PC-3 (cell line): ENCODE measurements around the gene TTBK2. TPM values are rescaled to one million over a fixed set of nuclear protein-coding genes. Genes with fewer than 3 reads are reported as not detected.

ENCODE experiments used
- ATAC-seq: fragments of 200-7000 bp; cut with Tn5 transposase; 2 replicates; pipeline ENCODE4 v1.9.1; 2020; ENCODE audit warnings: mild to moderate bottlenecking, moderate library complexity
- BruUV-seq: library from RNA; stranded (reverse); fragments of 400-500 nt; replicated peaks from 2 replicates; lab custom pipeline; 2021; lab: Mats Ljungman, UMichigan
- CTCF ChIA-PET: fragments of 300-600 bp; sonication (Branson Sonifier 250); formaldehyde crosslinking; loops from one replicate; lab custom pipeline; 2022; ENCODE audit warnings: antibody characterized with exemption; lab: Charles Lee
- POLR2A ChIA-PET: fragments of 300-600 bp; sonication (Branson Sonifier 250); formaldehyde crosslinking; loops from one replicate; lab custom pipeline; 2022; ENCODE audit warnings: antibody characterized with exemption; ENCODE audit not compliant: unreplicated experiment; lab: Charles Lee
- DNase-seq: peaks from one replicate; pipeline ENCODE4 v3.0.0-alpha.2; 2015
- H2AFZ ChIP-seq: fragments of 300-600 bp; sonication (generic); 2 replicates; pipeline ENCODE4 v1.6.0; 2016; ENCODE audit warnings: antibody characterized with exemption, low read length
- H3F3A ChIP-seq: fragments of 300-600 bp; sonication (generic); one replicate; pipeline ENCODE4 v1.6.0; 2017; ENCODE audit warnings: antibody characterized with exemption, low read length, control low read depth, mild to moderate bottlenecking; ENCODE audit not compliant: unreplicated experiment
- H3K27ac ChIP-seq: fragments of 300-600 bp; sonication (generic); 2 replicates; pipeline ENCODE4 v1.5.1; 2016; ENCODE audit warnings: mild to moderate bottlenecking, low read length
- H3K27me3 ChIP-seq: fragments of 300-600 bp; sonication (generic); 2 replicates; pipeline ENCODE4 v1.6.1; 2016; ENCODE audit warnings: low read length, mixed read lengths
- H3K36me3 ChIP-seq: fragments of 300-600 bp; sonication (generic); 2 replicates; pipeline ENCODE4 v1.6.1; 2016; ENCODE audit warnings: low read depth, mixed run types, low read length, mixed read lengths
- H3K4me1 ChIP-seq: fragments of 300-600 bp; sonication (generic); 2 replicates; pipeline ENCODE4 v1.5.1; 2016; ENCODE audit warnings: low read length; ENCODE audit not compliant: insufficient read depth
- H3K4me2 ChIP-seq: fragments of 300-600 bp; sonication (generic); 2 replicates; pipeline ENCODE4 v1.6.0; 2016; ENCODE audit warnings: low read length
- H3K4me3 ChIP-seq: fragments of 300-600 bp; sonication (generic); 2 replicates; pipeline ENCODE4 v1.5.1; 2016; ENCODE audit warnings: mild to moderate bottlenecking, low read length, mixed read lengths
- H3K79me2 ChIP-seq: fragments of 300-600 bp; sonication (generic); 2 replicates; pipeline ENCODE4 v1.6.1; 2017; ENCODE audit warnings: low read length, mixed read lengths
- H3K9ac ChIP-seq: fragments of 300-600 bp; sonication (generic); 2 replicates; pipeline ENCODE4 v1.6.0; 2016; ENCODE audit warnings: mild to moderate bottlenecking, low read length
- H3K9me2 ChIP-seq: fragments of 300-600 bp; sonication (generic); replicated peaks from 2 replicates; pipeline ENCODE4 v1.6.1; 2016; ENCODE audit warnings: mixed run types, low read length, mixed read lengths
- H3K9me3 ChIP-seq: fragments of 300-600 bp; sonication (generic); 2 replicates; pipeline ENCODE4 v1.6.1; 2016; ENCODE audit warnings: low read length, mixed read lengths
- H4K20me1 ChIP-seq: fragments of 300-600 bp; sonication (generic); 2 replicates; pipeline ENCODE4 v1.6.1; 2016; ENCODE audit warnings: low read length, mixed read lengths
- EZH2 ChIP-seq: fragments of 300-600 bp; sonication (generic); IDR thresholded peaks from one replicate; pipeline ENCODE4 v1.6.1; 2017; ENCODE audit warnings: antibody characterized with exemption, mild to moderate bottlenecking, low read length; ENCODE audit not compliant: unreplicated experiment
- EZH2phosphoT487 ChIP-seq: fragments of 300-600 bp; sonication (generic); IDR thresholded peaks from 2 replicates; pipeline ENCODE4 v1.6.1; 2018; ENCODE audit warnings: mild to moderate bottlenecking, antibody characterized with exemption, low read length, borderline replicate concordance
- intact Hi-C: fragments of 100-400 bp; cut with micrococcal nuclease; formaldehyde crosslinking; loops from 2 replicates; pipeline ENCODE4 v1.9.0; 2023
- total RNA-seq: library from RNA; depleted of rRNA; stranded (reverse); fragments of >200 nt; gene quantifications from 2 replicates; pipeline ENCODE4 v1.2.3, GENCODE V29; 2014
- TF ChIP-seq, protein P1 (sequence below): fragments of 300-600 bp; sonication (generic); conservative IDR thresholded peaks from 2 replicates; pipeline ENCODE4 v1.5.1; 2017; ENCODE audit warnings: antibody characterized with exemption, low read depth, mild to moderate bottlenecking, low read length

Gene TTBK2
- total RNA-seq, 1 experiment from 2014 or later = 3.5 TPM

DNA sequence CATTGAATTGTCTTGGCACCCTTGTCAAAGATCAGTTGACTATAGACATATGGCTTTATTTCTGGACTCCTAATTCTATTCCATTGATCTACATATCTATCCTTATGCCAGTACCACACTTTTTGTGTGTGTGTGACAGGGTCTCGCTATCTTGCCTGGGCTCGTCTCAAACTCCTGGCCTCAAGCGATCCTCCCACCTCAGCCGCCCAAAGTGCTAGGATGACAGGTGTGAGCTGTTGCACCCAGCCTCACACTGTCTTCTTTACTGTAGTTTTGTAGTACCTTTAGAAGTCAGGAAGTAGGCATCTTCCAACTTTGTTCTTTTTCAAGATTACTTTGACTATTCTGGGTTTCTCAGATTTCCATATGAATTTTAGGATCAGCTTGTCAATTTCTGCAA, 208.0 kb downstream of the TTBK2 start:
- BruUV-seq = no TSS peak
- POLR2A ChIA-PET = no interaction called here
- Histone ChIP-seq H4K20me1 (no peaks in the 10 kb centered on the region), H3K4me3 (no peak overlapping the region), H3F3A (no peaks in the 10 kb centered on the region), H3K79me2 (no peaks in the 10 kb centered on the region), H3K27me3 (no peaks in the 10 kb centered on the region), H2AFZ (no peak overlapping the region), H3K4me1 (peaks cover 10% of the 10 kb centered on the region), H3K9ac (no peak overlapping the region), H3K9me2 (no peaks in the 10 kb centered on the region), H3K9me3 (no peaks in the 10 kb centered on the region), H3K4me2 (no peak overlapping the region), H3K36me3 (no peaks in the 10 kb centered on the region), H3K27ac (no peak overlapping the region)
- CTCF ChIA-PET = no interaction called here
- DNase-seq = no peak
- intact Hi-C loops = no loop called here
- no peak for ATAC-seq
- TF ChIP-seq, protein P1, sequence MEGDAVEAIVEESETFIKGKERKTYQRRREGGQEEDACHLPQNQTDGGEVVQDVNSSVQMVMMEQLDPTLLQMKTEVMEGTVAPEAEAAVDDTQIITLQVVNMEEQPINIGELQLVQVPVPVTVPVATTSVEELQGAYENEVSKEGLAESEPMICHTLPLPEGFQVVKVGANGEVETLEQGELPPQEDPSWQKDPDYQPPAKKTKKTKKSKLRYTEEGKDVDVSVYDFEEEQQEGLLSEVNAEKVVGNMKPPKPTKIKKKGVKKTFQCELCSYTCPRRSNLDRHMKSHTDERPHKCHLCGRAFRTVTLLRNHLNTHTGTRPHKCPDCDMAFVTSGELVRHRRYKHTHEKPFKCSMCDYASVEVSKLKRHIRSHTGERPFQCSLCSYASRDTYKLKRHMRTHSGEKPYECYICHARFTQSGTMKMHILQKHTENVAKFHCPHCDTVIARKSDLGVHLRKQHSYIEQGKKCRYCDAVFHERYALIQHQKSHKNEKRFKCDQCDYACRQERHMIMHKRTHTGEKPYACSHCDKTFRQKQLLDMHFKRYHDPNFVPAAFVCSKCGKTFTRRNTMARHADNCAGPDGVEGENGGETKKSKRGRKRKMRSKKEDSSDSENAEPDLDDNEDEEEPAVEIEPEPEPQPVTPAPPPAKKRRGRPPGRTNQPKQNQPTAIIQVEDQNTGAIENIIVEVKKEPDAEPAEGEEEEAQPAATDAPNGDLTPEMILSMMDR = no peak
- TF ChIP-seq EZH2phosphoT487 = no peak
- TF ChIP-seq EZH2 = no peak

DNA sequence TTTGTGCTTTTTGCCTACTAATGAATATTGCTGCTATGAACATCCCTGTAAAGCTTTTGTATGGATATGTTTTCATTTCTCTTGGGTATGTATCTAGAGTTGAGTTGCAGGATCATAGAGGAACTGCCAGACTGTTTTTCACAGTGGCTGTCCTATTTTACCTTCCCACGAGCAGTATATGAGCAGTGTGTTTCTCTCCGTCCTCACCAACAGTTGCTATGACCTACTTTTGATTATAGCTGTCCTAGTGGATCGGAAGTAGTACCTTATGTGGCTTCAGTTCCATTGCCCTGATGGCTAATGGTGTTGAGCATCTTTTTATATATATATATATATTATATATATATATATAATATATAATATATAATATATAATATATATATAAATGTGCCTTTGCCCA, 208.8 kb downstream of the TTBK2 start:
- no peaks in the 10 kb centered on the region for H3K79me2 ChIP-seq
- peaks cover 19% of the 10 kb centered on the region for H3K4me1 ChIP-seq
- no peaks in the 10 kb centered on the region for H3F3A ChIP-seq
- H2AFZ ChIP-seq = no peak overlapping the region
- H3K4me3 ChIP-seq = no peak overlapping the region
- H3K9me3 ChIP-seq = no peaks in the 10 kb centered on the region
- no peak overlapping the region for H3K4me2 ChIP-seq
- no peaks in the 10 kb centered on the region for H3K36me3 ChIP-seq
- ChIA-PET POLR2A (no interaction called here), CTCF (no interaction called here)
- H3K9ac ChIP-seq = no peak overlapping the region
- H3K27ac ChIP-seq = no peak overlapping the region
- no peaks in the 10 kb centered on the region for H3K27me3 ChIP-seq
- no peaks in the 10 kb centered on the region for H3K9me2 ChIP-seq
- DNase-seq (no peak), ATAC-seq (no peak)
- TF ChIP-seq EZH2phosphoT487 (no peak), EZH2 (no peak)
- TF ChIP-seq, protein P1 = no peak
- no peaks in the 10 kb centered on the region for H4K20me1 ChIP-seq
- no TSS peak for BruUV-seq
- intact Hi-C loops = no loop called here

GRCh38 chr15:42710662-42711061, 209.9 kb downstream of the TTBK2 start:
- Histone ChIP-seq H2AFZ (no peak overlapping the region), H3F3A (no peaks in the 10 kb centered on the region), H3K27ac (no peak overlapping the region), H3K4me1 (peaks cover 22% of the 10 kb centered on the region), H3K9me2 (no peaks in the 10 kb centered on the region), H3K9me3 (no peaks in the 10 kb centered on the region), H3K4me2 (no peak overlapping the region), H3K9ac (no peak overlapping the region), H3K36me3 (no peaks in the 10 kb centered on the region), H3K4me3 (no peak overlapping the region), H3K79me2 (no peaks in the 10 kb centered on the region), H4K20me1 (no peaks in the 10 kb centered on the region), H3K27me3 (no peaks in the 10 kb centered on the region)
- BruUV-seq = no TSS peak
- intact Hi-C loops = no loop called here
- no peak for TF ChIP-seq EZH2phosphoT487
- TF ChIP-seq, protein P1 = no peak
- TF ChIP-seq EZH2 = no peak
- POLR2A ChIA-PET = no interaction called here
- DNase-seq = no peak
- ATAC-seq = no peak
- CTCF ChIA-PET = no interaction called here
